Measurements from ENCODE around the gene MUC5B.

The MUC5B gene

GRCh38 chr11:1300569-1301187, 77.8 kb downstream of the MUC5B start:
- DNase-seq (ENCODE audit: low read depth), result no peak

GRCh38 chr11:1301220-1302000, 78.5 kb downstream of the MUC5B start:
- no peak for DNase-seq (ENCODE audit: low read depth)

DNA sequence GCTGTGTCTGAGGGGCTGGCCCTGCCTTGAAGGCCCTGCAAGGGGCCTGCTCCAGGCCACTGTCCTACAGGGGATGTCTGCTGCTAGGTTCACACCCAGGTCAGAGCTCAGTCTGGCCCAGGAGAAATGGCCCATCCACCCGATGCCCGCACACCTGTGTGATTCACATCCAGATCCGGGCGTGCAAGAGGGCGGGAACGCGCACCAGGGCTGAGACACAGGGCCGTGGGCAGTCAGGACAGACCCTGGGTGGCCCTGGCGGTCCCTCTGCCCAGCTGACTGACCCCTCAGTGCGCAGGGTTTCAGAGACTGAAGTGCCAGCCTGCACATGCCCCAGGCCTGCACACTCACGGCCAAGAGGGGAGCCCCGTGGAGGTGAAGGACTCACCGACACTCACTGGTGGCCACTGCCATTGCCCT, 79.2 kb downstream of the MUC5B start:
- no peak for DNase-seq (ENCODE audit: low read depth)

- no peak for DNase-seq (ENCODE audit: low read depth)
Measured at GRCh38 chr11:1302461-1303125, 79.7 kb downstream of the MUC5B start.

DNA sequence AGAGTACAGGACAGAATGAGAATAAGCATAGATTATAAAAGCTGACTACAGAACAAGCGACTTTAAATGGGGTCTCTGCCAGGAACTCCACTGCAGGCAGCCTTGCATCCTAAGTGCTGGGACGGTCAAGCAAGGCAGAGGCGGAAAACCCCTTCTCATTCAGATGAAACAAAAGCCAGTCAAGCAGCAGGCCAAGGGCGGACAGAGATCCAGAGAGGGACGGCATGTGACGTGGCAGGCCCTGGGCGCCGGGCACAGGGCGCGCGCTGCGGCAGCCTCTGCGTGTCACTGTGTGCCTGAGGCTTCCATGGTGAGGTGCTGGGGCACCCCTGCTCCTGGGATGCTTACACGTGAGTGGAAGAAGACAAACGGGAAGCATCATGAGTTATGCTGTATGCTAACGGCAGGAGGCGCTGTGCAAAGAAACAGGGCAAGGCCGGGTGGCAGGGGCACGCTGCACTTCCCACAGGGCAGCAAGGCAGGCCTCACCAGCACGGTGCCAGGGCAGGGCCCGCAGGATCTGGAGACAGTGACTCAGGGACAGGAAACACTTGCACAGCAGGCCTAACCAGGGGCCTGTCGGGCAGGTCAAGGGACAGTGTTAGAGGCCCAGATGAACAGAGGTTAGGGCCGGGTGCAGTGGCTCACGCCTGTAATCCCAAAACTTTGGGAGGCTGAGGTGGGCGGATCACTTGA, 80.4 kb downstream of the MUC5B start:
- no peak for DNase-seq (ENCODE audit: low read depth)

DNA sequence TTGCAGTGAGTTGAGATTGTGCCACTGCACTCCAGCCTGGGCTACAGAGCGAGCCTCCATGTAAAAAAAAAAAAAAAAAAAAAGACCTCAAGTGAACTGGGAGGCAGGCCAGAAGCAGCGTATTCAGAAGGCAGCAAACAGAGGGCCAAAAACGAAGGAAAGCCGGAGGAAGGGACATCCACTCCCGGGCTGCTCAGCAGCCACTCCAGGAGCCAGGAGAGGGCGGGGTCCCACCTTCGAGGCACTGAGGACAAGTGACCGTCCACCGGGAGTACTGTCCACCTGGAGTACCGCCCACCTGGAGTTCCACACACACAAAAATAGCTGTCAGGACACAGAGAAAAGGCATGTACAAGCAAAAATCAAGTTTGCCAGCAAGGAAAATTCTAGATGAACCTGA, 81.1 kb downstream of the MUC5B start:
- DNase-seq (ENCODE audit: low read depth), result no peak

DNA sequence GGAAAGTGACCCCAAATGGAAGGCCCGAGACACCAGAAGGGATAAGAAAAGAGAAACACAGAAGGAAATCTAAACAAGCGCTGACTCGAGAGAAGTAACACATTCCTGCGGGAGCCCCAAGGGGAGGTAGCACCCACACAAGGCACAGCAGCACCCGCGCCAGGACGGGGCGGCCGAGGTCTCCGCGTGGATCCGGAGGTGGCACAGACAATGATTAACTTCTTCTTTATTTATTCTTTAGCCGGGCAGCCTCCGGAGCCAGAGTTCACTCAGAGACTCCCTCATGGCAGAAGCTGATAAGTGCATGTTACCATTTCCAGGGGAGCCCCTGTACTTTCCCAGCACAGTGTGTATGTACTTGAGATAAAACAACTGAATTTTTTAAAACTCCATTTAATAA, 81.5 kb downstream of the MUC5B start:
- DNase-seq (ENCODE audit: low read depth), result no peak

DNA sequence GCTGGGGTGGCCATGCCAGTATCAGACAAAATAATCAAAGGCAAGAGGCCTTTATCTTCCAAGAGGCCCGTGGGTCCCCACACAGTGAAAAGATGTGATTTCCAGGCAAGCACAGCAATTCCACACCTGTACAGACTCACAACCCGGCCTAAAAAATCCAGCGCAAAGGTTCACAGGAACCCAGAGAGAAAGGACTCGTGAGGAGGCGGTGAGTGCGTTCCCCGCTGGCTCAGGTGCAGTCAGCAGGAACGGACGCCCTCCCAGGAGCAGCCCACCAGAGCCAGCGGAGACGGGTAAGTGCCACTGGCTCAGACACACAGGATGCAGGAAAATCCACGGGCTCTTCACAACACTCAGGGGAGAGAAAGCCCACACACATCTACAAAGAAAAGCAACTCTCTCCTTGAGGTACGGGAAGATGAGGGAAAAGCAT, 82.2 kb downstream of the MUC5B start:
- no peak for DNase-seq (ENCODE audit: low read depth)

GRCh38 chr11:1305501-1306056, 82.7 kb downstream of the MUC5B start:
- no peak for DNase-seq (ENCODE audit: low read depth)

- DNase-seq (ENCODE audit: low read depth), result no peak
Measured at GRCh38 chr11:1306186-1307162, 83.6 kb downstream of the MUC5B start.

GRCh38 chr11:1307163-1307870, 84.5 kb downstream of the MUC5B start:
- no peak for DNase-seq (ENCODE audit: low read depth)

DNA sequence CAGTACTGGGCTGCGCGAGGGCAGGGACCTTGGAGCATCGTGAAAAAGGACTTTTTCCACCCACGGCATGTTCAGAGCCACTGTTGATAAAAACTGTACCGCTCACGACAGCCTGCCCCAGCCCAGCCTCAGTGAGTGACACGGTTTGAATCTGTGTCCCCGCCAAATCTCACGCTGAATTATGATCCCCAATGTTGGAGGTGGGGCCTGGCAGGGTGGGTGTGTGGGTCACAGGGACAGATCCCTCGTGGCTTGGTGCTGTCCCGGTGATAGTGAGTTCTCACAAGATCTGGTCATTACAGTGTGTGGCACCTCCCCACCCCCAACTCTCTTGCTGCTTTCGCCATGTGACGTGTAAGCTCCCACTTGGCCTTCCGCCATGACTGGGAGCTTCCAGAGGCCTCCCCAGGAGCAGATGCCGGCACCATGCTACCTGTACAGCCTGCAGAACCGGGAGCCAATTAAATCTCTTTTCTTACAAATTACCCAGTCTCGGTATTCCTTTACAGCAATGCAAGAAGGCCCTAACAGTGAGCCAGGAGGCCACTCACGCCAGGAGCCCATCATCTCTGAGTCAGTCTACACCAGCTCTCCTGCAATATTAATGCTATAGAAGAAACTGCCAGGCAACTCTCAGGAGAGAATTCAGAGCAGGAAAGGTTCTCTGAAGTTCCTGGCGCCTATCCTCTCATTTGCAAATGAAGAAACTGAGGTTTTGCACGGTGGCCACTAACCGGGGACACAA, 85.3 kb downstream of the MUC5B start:
- no peak for DNase-seq (ENCODE audit: low read depth)

- no peak for DNase-seq (ENCODE audit: low read depth)
Measured at GRCh38 chr11:1308743-1309497, 86.1 kb downstream of the MUC5B start.

GRCh38 chr11:1309498-1310317, 86.8 kb downstream of the MUC5B start, which contains the start of gene TOLLIP:
Gene TOLLIP (minus strand): TSS chr11:1309632. CDS start chr11:1309498, 134 bp downstream.
- DNase-seq (ENCODE audit: low read depth), result peak; percentile 96

GRCh38 chr11:1310318-1310687, 87.4 kb downstream of the MUC5B start:
- DNase-seq (ENCODE audit: low read depth), result no peak

DNA sequence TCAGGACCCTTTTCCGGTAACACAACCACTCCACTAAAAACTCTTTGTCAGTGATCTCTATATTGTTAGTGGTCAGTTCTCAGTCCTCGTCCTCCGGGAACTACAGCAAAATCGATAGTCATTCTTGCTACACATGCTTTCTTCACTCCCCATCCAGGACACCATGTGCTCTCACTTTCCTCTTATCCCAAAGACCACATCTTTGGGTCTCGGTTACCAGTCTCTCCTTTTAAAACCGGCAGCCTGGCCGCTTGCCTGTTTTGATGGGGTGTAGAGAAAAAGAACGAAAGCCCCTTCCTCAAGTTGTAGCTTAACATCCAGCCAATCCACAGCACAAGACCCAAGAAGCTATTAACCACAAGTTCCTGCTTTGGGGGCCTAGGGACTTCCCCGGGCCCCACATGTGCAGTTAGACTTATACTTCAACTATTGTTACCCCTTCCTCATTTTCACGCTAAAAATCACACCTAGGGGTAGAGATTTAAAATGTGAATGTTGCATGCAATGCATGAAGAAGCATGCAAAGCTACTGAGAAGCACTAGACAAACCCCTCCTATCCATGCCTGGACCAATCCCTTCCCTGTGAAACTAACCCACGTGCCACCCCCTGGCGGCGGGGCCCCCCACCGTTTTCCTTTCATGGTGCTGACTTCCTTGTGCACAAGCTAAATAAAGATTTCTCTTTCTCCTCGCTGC, 88.1 kb downstream of the MUC5B start:
- DNase-seq (ENCODE audit: low read depth), result peak; percentile 51
